CD14-positive monocyte (primary cell): ENCODE measurements around the gene PPFIA3. TPM values are rescaled to one million over a fixed set of nuclear protein-coding genes. Genes with fewer than 3 reads are reported as not detected.

Experiments used
- DNase-seq, 3 donors: peaks; one replicate each; pipeline ENCODE4 v3.0.0-alpha.2; 2011 to 2022
- H2AFZ ChIP-seq: 2 replicates; pipeline ENCODE4 v1.6.0; 2012; ENCODE audit warnings: mild to moderate bottlenecking, low read depth, low read length, inconsistent platforms; ENCODE audit not compliant: insufficient read depth, poor library complexity, severe bottlenecking
- H3K27ac ChIP-seq, 2 donors: 1 replicate in 1 of 2; 2 replicates in 1 of 2; pipeline ENCODE4 v1.5.1; 2012 to 2013; ENCODE audit warnings: low read length in 2 of 2, control low read depth in 1 of 2, inconsistent platforms in 1 of 2, low read depth in 1 of 2, mild to moderate bottlenecking in 1 of 2
- H3K27me3 ChIP-seq, 2 donors: one replicate each; pipeline versions ENCODE4 v1.6.0 to v1.6.1; 2011 to 2013; ENCODE audit warnings: low read length in 2 of 2; ENCODE audit not compliant: control insufficient read depth in 2 of 2, insufficient read depth in 2 of 2
- H3K36me3 ChIP-seq, 2 donors: replicated peaks in 1 of 2; 1 replicate in 1 of 2; 2 replicates in 1 of 2; pipeline versions ENCODE4 v1.5.1 to v1.6.1; 2012 to 2013; ENCODE audit warnings: low read length in 2 of 2, control low read depth in 1 of 2, inconsistent platforms in 1 of 2, mild to moderate bottlenecking in 1 of 2; ENCODE audit not compliant: insufficient read depth in 2 of 2, control insufficient read depth in 1 of 2
- H3K4me1 ChIP-seq, 2 donors: 1 replicate in 1 of 2; 2 replicates in 1 of 2; pipeline versions ENCODE4 v1.5.1 to v1.6.1; 2012 to 2013; ENCODE audit warnings: low read length in 2 of 2, control low read depth in 1 of 2, inconsistent platforms in 1 of 2, mild to moderate bottlenecking in 1 of 2, moderate library complexity in 1 of 2; ENCODE audit not compliant: insufficient read depth in 2 of 2, control insufficient read depth in 1 of 2
- H3K4me2 ChIP-seq: replicated peaks from 2 replicates; pipeline ENCODE3; 2012; ENCODE audit warnings: low read length, moderate library complexity, mild to moderate bottlenecking; ENCODE audit not compliant: poor library complexity, severe bottlenecking; ENCODE audit errors: extremely low read depth
- H3K4me3 ChIP-seq, 3 experiments: fragments of 200-600 bp in 1 of 3; sonication (generic) in 1 of 3; replicated peaks in 1 of 3; 1 replicate in 2 of 3; 2 replicates in 1 of 3; pipeline ENCODE4 v1.5.1; 2011 to 2013; ENCODE audit warnings: low read length in 3 of 3, mild to moderate bottlenecking in 3 of 3, control low read depth in 2 of 3, low read depth in 2 of 3, inconsistent platforms in 1 of 3, moderate library complexity in 1 of 3
- H3K79me2 ChIP-seq: 2 replicates; pipeline ENCODE4 v1.6.0; 2012; ENCODE audit warnings: mild to moderate bottlenecking, control low read depth, inconsistent platforms, low read length, moderate library complexity; ENCODE audit not compliant: insufficient read depth
- H3K9ac ChIP-seq: 2 replicates; pipeline ENCODE4 v1.6.0; 2017; ENCODE audit warnings: low read length, mild to moderate bottlenecking; ENCODE audit not compliant: insufficient read depth, poor library complexity, severe bottlenecking
- H3K9me3 ChIP-seq, 2 donors: replicated peaks in 1 of 2; 1 replicate in 1 of 2; 2 replicates in 1 of 2; pipeline versions ENCODE4 v1.5.1 to v1.6.1; 2012 to 2013; ENCODE audit warnings: low read length in 2 of 2, control low read depth in 1 of 2; ENCODE audit not compliant: control insufficient read depth in 1 of 2, insufficient read depth in 1 of 2
- H4K20me1 ChIP-seq: 2 replicates; pipeline ENCODE4 v1.6.0; 2012; ENCODE audit warnings: mild to moderate bottlenecking, low read length, control low read depth, moderate library complexity; ENCODE audit not compliant: insufficient read depth
- H3K27ac Mint-ChIP-seq, 7 donors: one replicate each; pipeline ENCODE4 v1.8.0; 2020; ENCODE audit warnings: mild to moderate bottlenecking in 7 of 7, mixed read lengths in 7 of 7, moderate library complexity in 6 of 7, inconsistent platforms in 2 of 7
- H3K27me3 Mint-ChIP-seq, 3 donors: one replicate each; pipeline ENCODE4 v1.8.0; 2021 to 2022; ENCODE audit warnings: low read depth in 3 of 3, mild to moderate bottlenecking in 3 of 3, mixed read lengths in 3 of 3, moderate library complexity in 3 of 3, inconsistent platforms in 1 of 3
- H3K36me3 Mint-ChIP-seq, 2 donors: one replicate each; pipeline ENCODE4 v1.8.0; 2020; ENCODE audit warnings: mixed read lengths in 2 of 2, inconsistent platforms in 1 of 2, mild to moderate bottlenecking in 1 of 2
- H3K4me1 Mint-ChIP-seq: one replicate; pipeline ENCODE4 v1.8.0; 2020; ENCODE audit warnings: mild to moderate bottlenecking, mixed read lengths
- H3K4me3 Mint-ChIP-seq, 2 donors: one replicate each; pipeline ENCODE4 v1.8.0; 2020; ENCODE audit warnings: mild to moderate bottlenecking in 2 of 2, mixed read lengths in 2 of 2, moderate library complexity in 1 of 2
- H3K9me3 Mint-ChIP-seq, 7 donors: one replicate each; pipeline ENCODE4 v1.8.0; 2020 to 2022; ENCODE audit warnings: mixed read lengths in 7 of 7, mild to moderate bottlenecking in 6 of 7, moderate library complexity in 6 of 7, inconsistent platforms in 2 of 7
- WGBS: methylation state at CpG from one replicate; pipeline ENCODE4 v1.1.5; 2013; ENCODE audit warnings: missing lambda C conversion rate; ENCODE audit not compliant: insufficient coverage; 5-methylcytosine and 5-hydroxymethylcytosine counted together
- intact Hi-C, 2 donors: fragments of 100-400 bp; cut with micrococcal nuclease; formaldehyde crosslinking; loops; one replicate each; pipeline versions ENCODE4 v1.15.0 to v1.15.1; 2023
- polyA minus RNA-seq: library from RNA; depleted of rRNA, polyadenylated mRNA; stranded (reverse); fragments of >200 nt; gene quantifications from 2 replicates; pipeline ENCODE4 v1.2.3, GENCODE V29; 2012
- polyA plus RNA-seq, 3 donors: library from polyadenylated mRNA; depleted of rRNA in 1 of 3; unstranded in 2 of 3; stranded (reverse) in 1 of 3; fragments of 300-500 nt in 2 of 3; fragments of >200 nt in 1 of 3; fragmentation: Illumina TruSeq in 2 of 3; gene quantifications; 1 replicate in 2 of 3; 2 replicates in 1 of 3; pipeline ENCODE4 v1.2.3, GENCODE V29; 2012 to 2021
- total RNA-seq, 12 experiments: library from RNA in 1 of 12; stranded (reverse) in 1 of 12; fragments of 120-200 nt in 1 of 12; gene quantifications; one replicate each; pipeline ENCODE4 v1.2.4 and lab custom pipeline; 2013 to 2026; ENCODE audit warnings: mixed read lengths in 6 of 12, inconsistent platforms in 1 of 12
- TF ChIP-seq, protein P1 (sequence below): fragments of 200-600 bp; IDR thresholded peaks from one replicate; pipeline ENCODE4 v1.8.0; 2022; ENCODE audit warnings: antibody characterized with exemption, mild to moderate bottlenecking

PPFIA3 gene
- 0.33 TPM for total RNA-seq (2013)
- under 1 TPM in 1 of 3 donors, not detected in 2; 0.43 TPM for polyA plus RNA-seq
- 0.28 and 0.64 TPM in 2 replicates for polyA minus RNA-seq
- 0.06 to 2.6 (median 0.27) reads per million in 11 experiments for total RNA-seq (lab: John Stamatoyannopoulos, UW)

- intact Hi-C loops: no loop called here
- Histone ChIP-seq H2AFZ (peak within 1 kb of the TSS; percentile 84), H4K20me1 (no peaks in the 10 kb centered on the region), H3K9me3 (no peaks in the 10 kb centered on the region), H3K27ac (peak within 1 kb of the TSS; percentile 80 to 83), H3K79me2 (no peaks in the 10 kb centered on the region), H3K9ac (peak within 1 kb of the TSS; percentile 63), H3K4me2 (peak within 1 kb of the TSS; percentile 77), H3K4me1 (peaks cover 33 to 49% of the 10 kb centered on the region in 2 donors), H3K27me3 (peaks cover 15 to 25% of the 10 kb centered on the region in 2 donors), H3K36me3 (no peaks in the 10 kb centered on the region), H3K4me3 (peak within 1 kb of the TSS; percentile 33 to 75 (median 63))
- peaks cover 31 to 43% (median 35%) of the 10 kb centered on the region in 3 donors for H3K27me3 Mint-ChIP-seq
- H3K27ac Mint-ChIP-seq: peak within 1 kb of the TSS; percentile 80 to 91 (median 85)
- H3K9me3 Mint-ChIP-seq: peaks cover 3 to 20% (median 11%) of the 10 kb centered on the region in 7 donors
- WGBS: under 1% methylated on average over 66 of the region's 90 CpGs
- H3K36me3 Mint-ChIP-seq: peaks cover 2 to 9% of the 10 kb centered on the region in 2 donors
- peaks cover 38% of the 10 kb centered on the region for H3K4me1 Mint-ChIP-seq
- TF ChIP-seq, protein P1, sequence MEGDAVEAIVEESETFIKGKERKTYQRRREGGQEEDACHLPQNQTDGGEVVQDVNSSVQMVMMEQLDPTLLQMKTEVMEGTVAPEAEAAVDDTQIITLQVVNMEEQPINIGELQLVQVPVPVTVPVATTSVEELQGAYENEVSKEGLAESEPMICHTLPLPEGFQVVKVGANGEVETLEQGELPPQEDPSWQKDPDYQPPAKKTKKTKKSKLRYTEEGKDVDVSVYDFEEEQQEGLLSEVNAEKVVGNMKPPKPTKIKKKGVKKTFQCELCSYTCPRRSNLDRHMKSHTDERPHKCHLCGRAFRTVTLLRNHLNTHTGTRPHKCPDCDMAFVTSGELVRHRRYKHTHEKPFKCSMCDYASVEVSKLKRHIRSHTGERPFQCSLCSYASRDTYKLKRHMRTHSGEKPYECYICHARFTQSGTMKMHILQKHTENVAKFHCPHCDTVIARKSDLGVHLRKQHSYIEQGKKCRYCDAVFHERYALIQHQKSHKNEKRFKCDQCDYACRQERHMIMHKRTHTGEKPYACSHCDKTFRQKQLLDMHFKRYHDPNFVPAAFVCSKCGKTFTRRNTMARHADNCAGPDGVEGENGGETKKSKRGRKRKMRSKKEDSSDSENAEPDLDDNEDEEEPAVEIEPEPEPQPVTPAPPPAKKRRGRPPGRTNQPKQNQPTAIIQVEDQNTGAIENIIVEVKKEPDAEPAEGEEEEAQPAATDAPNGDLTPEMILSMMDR: no peak
- peak in 1 of 3 donors; percentile 33 for DNase-seq
- H3K4me3 Mint-ChIP-seq: peak within 1 kb of the TSS; percentile 75 to 89
Measured at GRCh38 chr19:49119411-49120324, at the start of gene PPFIA3. PPFIA3 (plus strand) TSS chr19:49119544; CDS start chr19:49127874, 8,330 bp downstream.

GRCh38 chr19:49070416-49070815 is 48.9 kb upstream of the PPFIA3 start:
- Histone ChIP-seq H3K36me3 (no peaks in the 10 kb centered on the region), H3K79me2 (no peaks in the 10 kb centered on the region), H3K4me3 (no peak overlapping the region), H3K4me1 (no peaks in the 10 kb centered on the region), H3K27me3 (peaks cover 27 to 80% of the 10 kb centered on the region in 2 donors), H3K9ac (no peak overlapping the region), H2AFZ (no peak overlapping the region), H3K27ac (no peak overlapping the region), H3K4me2 (no peak overlapping the region), H3K9me3 (peaks cover 0 to 7% of the 10 kb centered on the region in 2 donors), H4K20me1 (no peaks in the 10 kb centered on the region)
- H3K36me3 Mint-ChIP-seq: peaks cover 3 to 8% of the 10 kb centered on the region in 2 donors
- peaks cover 11% of the 10 kb centered on the region for H3K4me1 Mint-ChIP-seq
- peak overlapping the region in 1 of 2 donors; percentile 52 for H3K4me3 Mint-ChIP-seq
- 97% methylated on average over 19 of the region's 21 CpGs for WGBS
- peaks cover 74 to 86% (median 78%) of the 10 kb centered on the region in 3 donors for H3K27me3 Mint-ChIP-seq
- intact Hi-C loops: no loop called here
- H3K27ac Mint-ChIP-seq: no peak overlapping the region
- TF ChIP-seq, protein P1: no peak
- H3K9me3 Mint-ChIP-seq: peaks cover 0 to 33% (median 17%) of the 10 kb centered on the region in 7 donors
- DNase-seq: no peak
